Smooth muscle cell of bladder (primary cell): Measurements from ENCODE around the gene PIGK. TPM values are rescaled to one million over a fixed set of nuclear protein-coding genes. Genes with fewer than 3 reads are reported as not detected.

Experiments
- total RNA-seq: library from RNA; depleted of rRNA; stranded (reverse); fragments of >200 nt; gene quantifications from 2 replicates; pipeline ENCODE4 v1.2.3, GENCODE V29; 2014

Gene PIGK
- 31.3 and 45.5 TPM in 2 replicates for total RNA-seq

DNA sequence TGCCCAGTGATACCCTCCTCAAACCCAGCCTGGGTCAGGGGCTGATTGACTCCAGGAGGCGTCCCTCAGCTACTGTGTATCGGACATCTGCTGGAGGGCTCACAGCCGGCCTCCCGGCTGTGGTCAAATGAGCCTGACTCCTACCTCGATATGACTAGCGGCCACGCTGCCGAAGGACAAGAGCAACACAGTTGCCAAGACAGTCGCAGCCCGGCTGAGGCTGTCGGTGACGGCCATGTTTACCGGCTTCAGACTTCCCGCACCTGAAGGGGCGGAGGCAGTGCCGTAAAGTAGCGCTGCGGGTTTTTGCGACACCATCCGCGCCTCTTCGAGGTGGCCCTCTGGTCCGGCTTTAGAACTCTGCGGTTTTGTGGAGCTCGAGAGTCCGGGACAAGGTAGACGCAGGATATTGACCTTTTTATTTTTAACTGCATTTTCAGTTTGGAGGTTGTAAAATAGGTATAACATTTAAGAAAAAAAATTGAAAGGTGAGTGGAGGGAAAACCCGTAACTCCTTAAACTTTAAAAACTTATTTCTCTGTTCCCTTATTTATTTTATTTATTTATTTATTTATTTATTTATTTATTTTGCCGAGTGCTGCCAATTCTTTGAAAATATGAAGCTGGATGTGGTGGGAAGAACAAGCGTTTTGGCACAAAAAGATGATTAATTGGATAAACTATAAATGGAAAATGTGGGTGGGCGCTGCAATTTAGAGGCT, at the start of gene PIGK:
Gene PIGK, minus strand, starts transcription at position 265 of the 722 bp plus-strand sequence. Its CDS starts 28 bp downstream, at position 237.

Other genes with a start within 250 kb of the PIGK start
- 14.0 and 16.9 TPM in 2 replicates for gene AK5, start 62.6 kb upstream of the PIGK start, total RNA-seq